ENCODE data around the gene RGS7.
"Not testable (repeated sequence)": the region's sequence is repeated elsewhere in the genome, so short reads cannot be mapped to it uniquely, and the experiment has no call there.

RGS7 gene

DNA sequence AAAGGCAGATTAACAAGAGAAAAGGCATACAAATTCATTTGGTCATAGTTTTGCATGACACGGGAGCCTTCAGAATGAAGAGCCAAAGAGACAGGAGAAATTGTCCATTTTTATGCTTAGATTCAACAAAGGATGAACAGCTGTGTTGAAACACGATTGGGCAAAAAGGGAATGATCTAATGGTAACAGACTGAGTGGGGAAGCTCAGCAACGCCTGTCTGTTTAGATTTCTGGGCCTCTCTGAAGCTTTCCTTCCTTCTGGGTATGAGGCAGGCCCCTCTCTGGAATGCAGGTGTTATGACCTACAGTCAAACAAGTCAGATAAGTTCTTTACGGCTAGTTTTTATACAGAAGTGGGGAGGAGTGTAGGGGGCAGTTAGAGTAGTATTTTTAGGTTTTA, 154.6 kb downstream of the RGS7 start:
- no peak for DNase-seq

DNA sequence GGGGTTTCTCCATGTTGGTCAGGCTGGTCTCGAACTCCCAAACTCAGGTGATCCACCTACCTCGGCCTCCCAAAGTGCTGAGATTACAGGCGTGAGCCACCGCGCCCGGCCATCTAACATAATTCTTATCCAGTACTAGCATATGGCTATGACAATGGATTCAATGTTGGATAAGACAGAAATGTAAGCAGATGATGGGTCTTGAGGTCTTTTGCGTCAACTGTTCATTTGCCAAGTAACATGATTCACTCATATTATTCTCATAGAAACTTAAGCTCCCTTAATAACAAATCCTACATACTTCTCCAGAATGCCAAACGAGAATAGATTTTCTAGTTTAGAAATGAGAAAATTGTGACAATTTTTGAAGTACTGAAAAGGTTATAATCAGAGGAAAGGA, 170.3 kb downstream of the RGS7 start:
- no peak for DNase-seq

DNA sequence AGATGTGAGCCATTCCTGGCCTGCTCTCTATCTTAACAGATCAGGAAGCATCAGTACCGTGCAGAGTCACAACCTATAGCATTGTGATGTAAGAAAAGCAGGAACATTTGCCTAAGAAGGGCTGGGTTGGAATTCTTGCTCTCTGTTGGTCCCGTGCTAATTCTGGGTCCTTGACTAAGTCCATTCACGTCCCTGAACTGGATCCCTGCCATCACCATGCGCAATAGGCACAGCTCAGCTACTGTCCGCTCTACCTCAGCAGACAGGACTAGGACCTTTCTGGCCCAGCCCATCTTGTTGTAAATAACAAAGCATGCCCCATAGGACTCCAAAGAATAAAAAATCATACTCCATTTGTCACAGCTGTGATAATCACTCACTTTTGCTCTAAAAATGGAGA, 175.0 kb downstream of the RGS7 start:
- DNase-seq, result no peak

DNA sequence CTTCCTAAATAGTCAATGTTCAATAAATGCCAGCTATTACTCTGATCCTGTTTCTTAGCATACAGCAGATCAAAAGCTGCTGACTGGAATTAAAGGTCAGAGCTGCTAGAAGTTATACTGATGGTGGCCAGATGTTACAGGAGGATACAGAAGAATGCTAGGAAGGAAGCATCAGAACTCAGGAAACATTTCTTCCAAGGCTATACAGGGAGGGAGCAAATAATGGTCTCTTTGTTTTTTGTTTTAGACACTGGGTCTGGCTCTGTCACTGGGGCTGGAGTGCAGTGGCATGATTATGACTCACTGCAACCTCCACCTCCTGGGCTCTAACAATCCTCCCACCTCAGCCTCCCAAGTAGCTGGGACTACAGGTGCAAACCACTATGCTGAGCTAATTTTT, 175.5 kb downstream of the RGS7 start:
- no peak for DNase-seq

DNA sequence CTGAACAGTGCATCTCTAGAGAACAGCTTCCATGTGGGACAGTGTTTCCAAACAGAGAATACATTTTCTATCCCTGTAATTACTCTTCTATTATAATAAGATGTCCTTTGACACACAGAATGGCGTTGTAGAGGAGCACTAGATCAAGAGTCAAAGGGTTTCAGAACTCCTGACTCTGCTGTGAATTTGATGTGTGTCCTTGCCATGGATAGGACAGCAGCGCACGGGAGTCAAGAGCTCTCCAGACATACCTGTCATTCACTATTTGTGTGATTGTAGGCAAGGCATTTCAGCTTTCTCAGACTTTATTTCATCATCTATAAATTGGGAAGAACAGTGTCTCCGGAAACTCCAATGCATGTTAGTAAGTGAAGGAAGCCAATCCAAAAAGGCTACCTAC, 176.4 kb downstream of the RGS7 start:
- no peak for DNase-seq

DNA sequence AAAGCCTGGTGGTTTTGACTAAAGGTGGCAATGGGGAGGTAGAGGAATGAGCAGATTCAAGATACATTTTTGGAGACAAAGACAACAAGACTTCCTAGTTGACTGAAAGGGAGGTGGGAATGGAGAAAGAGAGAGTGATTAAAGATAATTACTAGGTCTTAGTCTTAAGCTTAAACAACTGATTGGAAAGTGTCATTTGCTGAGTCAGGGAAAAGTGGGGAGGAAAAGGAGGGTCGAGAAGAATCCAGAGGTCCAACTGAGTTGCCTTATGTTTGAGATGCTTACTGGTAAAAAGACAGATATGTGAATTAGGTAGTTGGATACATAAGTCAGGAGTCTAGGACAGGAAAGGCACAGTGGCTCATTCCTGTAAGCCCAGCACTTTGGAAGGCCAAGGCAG, 179.3 kb downstream of the RGS7 start:
- no peak for DNase-seq

DNA sequence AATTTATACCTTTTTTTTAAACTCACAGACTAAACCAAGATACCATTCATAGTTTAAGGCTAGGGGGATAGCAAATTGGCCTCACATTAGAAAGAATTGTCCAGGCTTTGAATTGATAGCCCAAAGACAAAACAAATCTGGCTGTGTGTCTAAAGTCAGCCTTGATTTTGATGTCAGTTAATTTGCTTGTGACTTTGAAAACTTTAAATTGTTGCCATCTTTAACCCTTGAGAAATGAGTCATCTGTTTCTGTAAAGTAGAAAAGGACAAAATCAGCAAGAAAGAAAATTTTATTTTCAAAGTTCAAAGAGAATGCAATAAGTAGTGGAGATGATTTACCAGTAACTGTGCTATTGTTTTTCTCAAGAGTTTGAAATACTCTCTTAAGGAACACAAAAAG, 184.5 kb downstream of the RGS7 start:
- no peak for DNase-seq

DNA sequence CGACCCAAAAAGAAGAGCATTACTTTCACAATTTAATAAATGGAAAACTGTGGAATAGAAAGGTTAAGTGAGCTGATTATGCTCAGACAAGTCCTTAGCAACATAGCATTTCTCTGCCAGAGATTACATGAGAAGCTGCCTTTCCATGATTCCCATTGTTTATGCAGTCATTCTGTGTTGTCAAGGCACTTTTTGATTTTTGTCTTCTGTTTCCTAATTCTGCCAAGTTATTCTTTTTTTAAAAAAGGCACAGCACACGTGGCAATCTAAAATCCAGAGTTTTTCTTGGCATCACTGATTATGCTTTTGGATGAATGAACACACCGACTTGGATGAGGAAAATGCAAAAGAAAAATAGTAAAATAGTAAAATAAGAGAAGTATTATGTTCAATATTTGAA, 185.0 kb downstream of the RGS7 start:
- DNase-seq, result no peak

DNA sequence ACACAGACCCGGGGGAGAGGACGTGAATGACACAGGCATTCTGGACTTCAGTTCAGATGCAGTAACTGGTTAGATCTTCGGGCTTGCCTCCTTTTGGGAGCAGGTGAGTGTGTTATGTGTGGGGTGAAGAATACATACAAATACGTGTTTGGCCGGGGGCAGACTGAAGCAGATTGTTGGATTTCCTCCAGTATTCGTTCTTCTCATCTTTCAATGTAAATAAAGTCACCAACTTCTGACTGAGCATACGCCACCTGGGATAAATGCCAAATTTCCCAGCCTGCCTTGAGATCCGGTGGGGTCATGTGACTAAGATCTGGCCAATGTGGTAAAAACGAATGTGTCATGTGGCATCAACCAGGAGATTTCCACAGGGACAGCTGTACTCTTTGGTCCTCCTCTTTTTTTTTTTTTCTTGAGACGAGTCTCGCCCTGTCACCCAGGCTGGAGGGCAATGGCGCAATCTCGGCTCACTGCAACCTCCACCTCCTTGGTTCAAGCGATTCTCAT, 189.8 kb downstream of the RGS7 start:
- DNase-seq, result no peak

DNA sequence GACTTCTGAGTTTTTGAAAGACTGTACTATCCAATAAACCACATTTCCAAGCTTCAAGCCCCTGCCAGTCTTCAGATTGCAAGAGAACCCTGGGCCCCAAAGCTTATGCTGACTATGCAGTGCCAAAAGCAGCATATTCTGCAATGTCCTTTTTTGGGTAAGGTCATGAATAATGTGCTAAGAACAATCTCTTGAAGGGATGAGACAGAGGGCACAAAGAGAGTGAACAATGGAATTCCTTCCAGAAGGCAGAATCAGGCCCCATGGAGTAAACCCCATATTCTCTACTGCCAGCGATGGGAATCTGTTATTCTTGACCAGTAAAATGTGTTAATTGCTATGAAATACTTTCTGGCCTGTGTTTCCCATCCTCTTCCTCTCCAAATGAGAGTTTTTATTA, 190.4 kb downstream of the RGS7 start:
- no peak for DNase-seq

DNA sequence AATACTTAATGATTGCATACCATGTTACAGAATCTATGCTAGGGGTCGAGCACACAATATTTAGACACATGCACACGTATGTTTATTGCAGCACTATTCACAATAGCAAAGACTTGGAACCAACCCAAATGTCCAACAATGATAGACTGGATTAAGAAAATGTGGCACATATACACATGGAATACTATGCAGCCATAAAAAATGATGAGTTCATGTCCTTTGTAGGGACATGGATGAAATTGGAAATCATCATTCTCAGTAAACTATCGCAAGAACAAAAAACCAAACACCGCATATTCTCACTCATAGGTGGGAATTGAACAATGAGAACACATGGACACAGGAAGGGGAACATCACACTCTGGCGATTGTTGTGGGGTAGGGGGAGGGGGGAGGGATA, 191.7 kb downstream of the RGS7 start:
- DNase-seq, result not testable (repeated sequence)

DNA sequence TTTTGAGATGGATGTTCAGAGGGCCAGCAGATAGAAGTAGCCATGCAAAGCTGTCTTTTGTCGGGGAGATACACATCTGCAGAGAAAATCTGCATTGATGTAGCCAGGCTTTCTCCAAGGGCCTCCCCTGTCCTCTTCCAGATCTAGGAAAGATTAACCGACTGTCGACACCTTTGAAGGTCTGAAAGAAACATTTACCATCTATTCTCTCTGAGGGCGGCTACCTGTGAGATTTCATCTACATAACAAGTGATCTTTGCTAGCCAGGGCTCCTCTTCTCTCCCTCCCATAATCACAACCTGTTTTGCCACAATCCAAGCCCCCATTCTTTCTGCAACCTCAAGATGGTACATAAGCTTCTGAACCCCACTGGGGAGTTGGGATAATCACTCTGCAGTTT, 193.6 kb downstream of the RGS7 start:
- DNase-seq, result no peak

DNA sequence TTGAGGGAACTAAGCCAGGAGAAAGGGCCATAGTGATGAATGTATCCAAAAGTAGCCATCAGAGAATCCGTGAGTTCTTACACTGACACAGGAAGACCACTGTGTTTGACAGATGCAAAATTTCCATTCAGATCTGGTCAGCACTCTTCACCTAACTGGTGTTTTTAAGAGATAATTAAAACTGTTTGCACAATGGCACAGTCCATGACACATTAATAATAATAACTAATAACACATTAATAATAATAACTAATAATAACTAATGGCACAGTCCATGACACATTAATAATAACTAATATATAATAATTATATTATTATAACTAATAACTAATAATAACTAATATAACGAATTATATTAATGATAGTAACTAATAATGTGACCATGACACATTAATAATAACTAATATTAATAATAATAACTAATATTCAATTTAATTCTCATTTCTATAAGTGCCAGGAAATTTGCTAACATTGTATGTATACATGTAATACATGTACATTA, 195.8 kb downstream of the RGS7 start:
- DNase-seq, result no peak

DNA sequence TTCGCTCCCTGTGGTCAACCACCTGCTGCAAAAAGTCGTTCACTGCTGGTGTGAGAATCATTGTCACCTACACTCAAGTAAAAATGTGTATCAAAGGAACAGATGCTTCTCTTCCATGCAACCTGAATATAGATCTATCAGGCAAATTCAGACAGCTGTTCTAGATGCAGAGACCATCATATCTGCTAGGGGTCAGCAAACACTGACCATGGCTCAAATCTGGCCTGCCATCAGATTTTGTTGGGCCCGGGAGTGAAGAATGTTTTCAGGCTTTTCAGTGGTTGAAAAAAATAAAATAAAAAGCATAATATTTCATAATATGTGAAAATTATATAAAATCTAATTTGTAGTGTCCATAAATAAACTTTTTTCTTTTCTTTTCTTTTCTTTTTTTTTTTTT, 199.6 kb downstream of the RGS7 start:
- DNase-seq, result no peak

DNA sequence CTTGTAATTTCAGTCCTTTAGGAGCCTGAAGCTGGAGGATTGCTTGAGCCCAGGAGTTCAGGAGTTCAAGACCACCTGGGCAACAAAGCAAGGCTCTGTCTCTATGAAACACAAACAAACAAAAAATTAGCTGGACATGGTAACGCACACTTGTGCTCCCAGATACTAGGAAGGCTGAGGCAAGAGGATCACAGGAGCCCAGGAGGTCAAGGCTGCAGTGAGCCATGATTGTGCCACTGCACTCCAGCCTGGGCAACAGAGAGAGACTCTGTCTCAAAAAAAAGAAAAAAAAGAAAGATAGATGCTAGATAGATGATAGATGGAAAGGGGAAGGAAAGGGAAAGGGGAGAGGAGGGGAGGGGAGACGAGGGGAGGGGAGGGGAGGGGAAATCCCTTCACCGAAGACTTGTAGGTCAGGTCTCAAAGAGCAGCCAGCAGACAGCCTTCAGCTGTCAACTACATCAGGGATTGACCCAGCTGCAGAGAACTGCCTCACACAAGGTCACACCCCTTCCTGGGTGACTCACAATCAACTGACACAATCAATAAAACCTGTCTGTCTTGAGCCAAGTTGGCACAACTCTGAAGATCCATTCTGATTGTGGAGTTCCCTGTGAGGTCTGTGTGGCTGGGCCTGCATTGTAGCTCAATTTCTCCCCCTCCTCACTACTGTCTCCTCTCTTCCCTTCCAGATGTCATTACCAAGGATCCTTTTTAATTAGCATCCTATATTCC, 200.6 kb downstream of the RGS7 start:
- no peak for DNase-seq

DNA sequence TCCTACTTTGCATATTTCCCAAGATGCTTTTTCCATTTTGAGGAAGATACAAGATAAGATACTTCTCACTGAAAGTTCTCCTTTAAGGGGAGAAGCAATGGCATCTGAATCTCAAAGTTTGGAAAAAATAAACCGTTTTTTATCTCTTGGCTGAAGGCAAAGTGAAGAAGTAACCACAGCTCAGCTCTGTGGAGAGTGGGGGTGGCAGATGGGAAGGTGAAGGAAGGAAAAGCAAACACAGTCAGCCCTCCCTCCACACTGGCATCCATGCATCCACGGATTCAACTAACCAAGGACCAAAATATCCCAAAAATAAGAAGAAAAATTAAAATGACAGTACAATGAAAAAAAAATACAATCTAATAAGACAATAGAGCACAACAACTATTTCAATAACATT, 211.1 kb downstream of the RGS7 start:
- no peak for DNase-seq

DNA sequence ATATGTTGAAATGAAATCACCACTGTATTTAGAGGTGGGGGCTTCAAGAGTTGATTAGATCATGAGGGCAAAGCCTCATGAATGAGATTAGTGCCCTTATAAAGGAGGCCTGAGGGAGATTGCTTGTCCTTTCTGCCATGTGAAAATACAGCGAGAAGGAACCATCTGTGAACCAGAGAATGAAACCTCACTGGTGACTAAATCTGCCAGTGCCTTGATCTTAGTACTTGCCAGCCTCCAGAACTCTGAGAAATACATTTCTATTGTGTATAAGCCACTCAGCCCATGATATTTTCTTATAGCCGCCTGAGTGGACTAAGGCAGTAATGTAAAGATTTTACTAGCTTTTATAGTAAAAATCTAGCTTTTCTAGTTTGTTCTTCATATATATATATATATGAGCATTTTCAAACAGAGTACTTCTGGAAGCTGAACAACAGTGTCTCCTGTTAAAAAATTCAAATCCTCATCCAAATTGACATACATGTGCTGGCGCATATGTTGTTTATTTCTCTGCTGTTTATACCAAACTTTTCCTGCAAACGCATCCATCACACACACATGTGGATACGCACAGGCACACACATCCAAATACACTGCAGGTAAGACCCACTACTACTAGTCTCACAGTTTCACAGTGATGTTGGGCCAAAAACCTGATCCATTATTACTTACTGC, 213.1 kb downstream of the RGS7 start:
- DNase-seq, result no peak

DNA sequence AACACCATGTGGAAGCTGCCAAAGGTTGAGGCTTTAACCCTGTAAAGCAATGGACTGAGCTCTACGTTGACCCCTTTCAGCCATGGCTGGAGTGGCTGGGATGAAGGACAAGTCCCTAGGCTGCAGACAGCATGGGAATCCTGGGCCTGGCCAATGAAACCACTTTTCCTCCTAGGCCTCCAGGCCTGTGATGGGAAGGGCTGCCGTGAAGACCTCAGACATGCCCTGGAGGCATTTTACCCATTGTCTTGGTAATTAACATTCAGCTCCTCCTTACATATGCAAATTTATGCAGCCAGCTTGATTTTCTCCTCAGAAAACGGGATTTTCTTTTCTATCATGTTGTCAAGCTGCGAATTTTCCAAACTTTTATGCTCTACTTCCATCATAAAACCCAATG, 214.5 kb downstream of the RGS7 start:
- DNase-seq, result no peak

DNA sequence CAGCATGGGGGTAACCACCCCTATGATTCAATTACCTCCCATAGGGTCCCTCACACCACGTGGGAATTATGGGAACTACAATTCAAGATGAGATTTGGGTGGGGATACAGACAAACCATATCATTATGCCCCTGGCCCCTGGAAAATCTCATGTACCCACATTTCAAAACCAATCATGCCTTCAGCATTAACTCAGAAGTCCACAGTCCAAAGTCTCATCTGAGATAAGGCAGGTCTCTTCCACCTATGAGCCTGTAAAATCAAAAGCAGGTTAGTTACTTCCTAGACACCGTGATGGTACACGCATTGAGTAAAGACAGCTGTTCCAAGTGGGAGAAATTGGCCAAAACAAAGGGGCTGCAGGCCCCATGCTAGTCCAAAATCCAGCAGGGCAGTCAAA, 215.4 kb downstream of the RGS7 start:
- DNase-seq, result not testable (repeated sequence)

DNA sequence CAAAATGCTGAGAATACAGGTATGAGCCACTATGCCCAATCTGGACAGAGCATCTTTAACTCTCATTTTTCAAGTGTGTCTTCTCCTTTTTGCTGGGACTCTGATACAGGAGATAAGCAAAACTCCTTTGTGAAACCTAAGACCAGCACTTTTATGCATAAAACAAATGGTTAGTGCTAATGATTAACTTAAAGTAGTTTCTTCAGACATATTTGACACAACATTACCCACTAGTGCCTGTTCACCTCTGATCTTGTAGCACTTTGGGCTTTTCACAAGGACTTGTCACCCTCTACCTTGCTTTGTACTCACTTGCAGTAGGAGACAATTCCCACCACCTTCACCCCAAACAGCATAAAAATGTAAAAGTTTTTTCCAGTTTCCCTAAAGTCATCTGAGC, 216.3 kb downstream of the RGS7 start:
- no peak for DNase-seq

DNA sequence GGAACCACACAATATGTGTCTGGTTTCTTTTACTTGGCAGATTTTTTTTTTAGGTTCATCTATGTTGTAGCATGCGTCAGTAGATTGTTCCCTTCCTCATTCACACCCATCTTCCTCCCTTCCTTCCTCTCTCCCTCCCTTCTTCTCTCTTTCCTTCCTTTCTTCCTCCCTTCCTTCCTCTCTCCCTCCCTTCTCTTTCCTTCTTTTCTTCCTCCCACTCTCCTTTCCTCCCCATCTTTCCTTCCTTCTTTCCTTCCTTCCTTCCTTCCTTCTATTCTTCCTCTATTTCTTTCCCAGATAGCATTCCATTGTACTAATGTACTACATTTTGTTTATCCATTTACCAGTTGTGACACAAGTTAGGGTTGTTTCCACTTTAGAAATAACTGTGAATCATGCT, 218.0 kb downstream of the RGS7 start:
- DNase-seq, result no peak

DNA sequence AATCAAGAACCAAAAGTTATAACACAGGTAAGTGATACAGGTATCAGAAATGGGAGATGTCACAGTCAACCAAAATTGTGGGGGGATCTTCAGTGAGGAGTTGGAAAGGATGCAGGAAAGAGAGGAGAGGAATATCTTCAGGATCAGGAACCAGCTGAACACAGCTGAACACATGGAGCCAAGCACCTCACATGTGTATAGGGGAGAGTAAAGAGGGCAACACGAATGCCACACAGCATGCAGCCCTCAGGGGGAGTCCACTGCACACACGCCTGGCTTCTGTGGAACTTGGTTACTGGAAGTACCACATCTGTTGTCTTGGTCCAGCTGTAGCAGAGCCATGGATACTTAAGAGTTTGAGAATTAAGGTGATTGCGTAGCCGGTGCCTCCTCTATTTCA, 218.8 kb downstream of the RGS7 start:
- no peak for DNase-seq

DNA sequence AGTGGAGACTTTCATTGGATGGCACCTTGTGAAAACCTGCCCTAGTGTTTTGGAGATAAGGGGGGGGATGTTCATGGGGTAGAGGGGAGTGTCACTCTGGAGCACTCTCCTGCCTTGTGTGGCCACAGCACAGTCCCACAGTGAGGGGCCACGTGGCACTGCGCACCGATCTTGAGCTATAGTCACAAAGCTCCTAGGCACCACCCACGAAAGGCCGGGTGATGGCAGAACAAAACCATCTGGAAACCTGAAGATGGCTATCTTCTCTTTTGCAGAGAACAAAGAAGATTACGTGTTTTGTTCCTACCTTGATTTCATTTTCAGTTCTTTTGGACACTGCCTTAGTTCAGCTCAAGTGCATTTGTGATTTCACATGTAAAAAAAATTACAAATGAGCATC, 220.6 kb downstream of the RGS7 start:
- DNase-seq, result no peak

DNA sequence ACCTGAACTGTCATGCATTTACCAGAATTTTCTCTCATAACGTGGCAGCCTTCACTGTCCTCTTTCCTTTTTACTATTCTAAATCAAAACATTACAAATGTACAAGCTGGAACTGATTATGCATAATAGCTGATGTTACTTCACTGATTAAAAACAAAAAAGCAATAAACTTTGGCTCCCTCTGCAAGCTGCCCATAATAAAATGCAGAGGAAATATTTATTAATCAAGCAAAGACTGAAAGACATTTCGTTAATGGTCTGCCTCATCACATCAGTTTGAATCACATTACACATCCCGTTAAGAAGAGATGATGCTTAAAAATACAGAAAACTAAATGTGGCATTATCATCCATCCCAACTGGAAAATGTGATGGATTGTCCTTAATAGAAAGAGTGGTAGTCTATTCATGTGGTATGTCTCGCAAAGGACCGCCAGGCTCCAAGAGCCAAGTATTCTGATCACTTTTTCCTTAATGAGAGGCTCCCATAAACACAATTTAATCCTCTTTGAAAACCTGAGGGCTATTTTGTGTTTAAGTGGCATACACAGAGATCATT, 225.3 kb downstream of the RGS7 start:
- no peak for DNase-seq
